NCI-H446 treated with DMSO at 0.1 percent for 48 hours (cell line): ENCODE results near the gene ENTREP1.
A peak's percentile ranks its signal among the peaks of the same experiment; 100 is the strongest.
"Not testable (repeated sequence)": the region's sequence is repeated elsewhere in the genome, so short reads cannot be mapped to it uniquely, and the experiment has no call there.

Experiments used
- DNase-seq: peaks from one replicate; lab custom pipeline; 2025; lab: John Stamatoyannopoulos, UW

The ENTREP1 gene

GRCh38 chr9:69364510-69365150 is 39.6 kb downstream of the ENTREP1 start:
- DNase-seq = no peak

DNA sequence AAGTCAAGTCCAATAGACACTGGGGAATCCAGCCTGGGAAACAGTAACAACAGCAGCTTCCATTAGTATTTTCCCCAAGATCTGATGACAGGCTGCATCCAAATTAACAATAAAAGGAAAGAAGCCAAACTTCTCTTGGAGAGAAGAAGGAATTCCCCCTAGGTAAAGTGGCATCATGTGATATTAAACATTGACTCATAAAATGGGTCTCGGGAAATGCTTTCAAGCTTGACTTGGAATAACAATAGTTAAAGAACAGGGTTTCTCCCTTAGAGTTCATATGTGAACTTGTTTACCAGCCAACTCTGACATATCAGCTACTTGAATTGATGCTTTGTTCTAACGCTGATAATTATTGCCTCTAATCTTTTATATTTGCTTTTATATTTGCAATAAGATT is 45.4 kb downstream of the ENTREP1 start:
- no peak for DNase-seq

DNA sequence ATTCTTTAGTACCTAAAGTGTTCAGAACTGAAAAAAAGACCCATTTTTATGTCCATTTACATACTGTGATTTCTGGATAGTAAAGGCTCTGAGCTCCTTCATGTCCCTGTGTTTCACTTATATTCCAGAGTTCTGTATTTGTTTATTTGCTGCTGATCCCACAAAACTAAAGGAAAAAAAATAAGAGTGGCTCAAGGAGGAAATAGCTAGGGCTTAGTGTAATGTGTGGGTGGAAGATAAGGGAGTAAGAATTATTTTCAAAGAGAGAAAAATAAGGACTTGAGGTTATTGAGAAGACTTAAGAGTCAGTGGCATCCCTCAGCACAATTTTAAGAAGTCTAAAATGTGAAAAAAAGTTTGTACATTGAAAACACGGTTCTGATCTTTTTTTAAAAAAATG is 46.0 kb downstream of the ENTREP1 start:
- DNase-seq = no peak

DNA sequence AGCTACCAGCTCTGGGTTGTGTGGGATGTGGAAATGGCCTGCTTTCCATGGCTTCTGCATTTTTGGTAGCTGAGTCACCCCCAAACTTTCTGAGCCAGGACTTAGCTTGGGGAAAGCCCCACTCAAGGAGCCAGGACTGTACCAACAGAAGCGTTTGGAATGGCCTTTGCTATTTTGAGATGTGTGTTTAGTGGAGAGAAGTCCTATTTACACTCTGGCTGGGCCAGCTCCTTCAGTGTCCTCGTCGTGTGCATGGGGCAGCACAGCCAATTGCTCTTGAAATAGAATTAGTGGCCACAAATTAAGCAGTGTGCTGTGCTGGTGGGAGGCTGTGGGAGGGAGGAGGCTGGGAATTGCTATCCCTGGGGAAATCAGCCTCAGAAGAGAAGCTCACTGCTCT is 51.6 kb downstream of the ENTREP1 start:
- no peak for DNase-seq

DNA sequence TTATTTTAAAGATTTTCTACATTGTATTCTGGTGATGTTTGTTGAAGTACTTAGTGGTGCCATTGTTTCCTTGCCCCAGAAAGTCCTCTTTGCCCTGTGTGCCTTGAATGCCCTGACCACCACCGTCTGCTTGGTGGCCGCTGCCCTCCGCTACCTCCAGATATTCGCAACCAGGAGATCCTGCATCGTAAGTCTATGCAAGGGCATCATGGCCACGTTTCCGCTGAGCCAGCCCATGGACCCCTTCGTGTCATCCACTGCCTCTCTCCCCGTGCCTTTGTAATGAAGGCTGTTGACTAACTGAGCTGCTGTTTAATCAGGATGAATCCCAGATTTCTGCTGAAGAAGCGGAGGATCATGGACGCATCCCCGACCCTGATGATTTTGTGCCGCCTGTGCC is 52.3 kb downstream of the ENTREP1 start:
- DNase-seq = no peak

GRCh38 chr9:69377981-69378380 is 53.0 kb downstream of the ENTREP1 start:
- no peak for DNase-seq

DNA sequence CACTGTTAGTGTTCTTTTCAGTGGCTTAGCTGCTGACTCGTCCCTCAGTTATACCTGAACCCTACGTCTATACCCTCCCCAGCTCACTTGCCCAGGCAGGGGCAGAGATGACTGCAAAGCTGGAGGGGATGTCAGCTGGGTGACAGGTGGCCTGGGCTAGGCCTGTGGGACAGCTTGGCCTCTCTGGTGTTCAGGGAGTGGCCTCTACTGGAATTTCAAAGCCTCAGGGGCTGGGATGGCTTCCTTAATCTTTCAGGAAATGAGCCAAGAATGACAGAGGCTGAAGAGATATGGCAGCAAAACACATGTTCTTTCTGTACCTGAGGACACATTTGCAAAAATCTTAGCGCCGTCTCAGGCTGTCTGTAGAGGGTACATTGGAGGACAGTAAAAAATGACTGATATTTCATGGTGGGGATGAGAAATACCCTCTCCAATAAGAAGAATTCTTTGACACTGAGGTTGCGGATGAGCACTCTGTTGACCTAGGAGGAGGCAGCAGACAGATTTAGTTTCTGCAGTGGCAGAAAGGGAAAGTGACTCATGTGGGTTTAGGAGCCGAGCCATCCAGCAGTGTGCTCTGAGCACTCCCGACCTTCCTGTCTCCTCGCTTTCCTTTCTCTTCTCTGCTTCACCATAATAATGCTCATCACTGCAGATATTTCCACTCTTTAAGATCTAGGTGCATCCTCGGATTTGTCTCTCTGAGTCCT is 54.4 kb downstream of the ENTREP1 start:
- no peak for DNase-seq

DNA sequence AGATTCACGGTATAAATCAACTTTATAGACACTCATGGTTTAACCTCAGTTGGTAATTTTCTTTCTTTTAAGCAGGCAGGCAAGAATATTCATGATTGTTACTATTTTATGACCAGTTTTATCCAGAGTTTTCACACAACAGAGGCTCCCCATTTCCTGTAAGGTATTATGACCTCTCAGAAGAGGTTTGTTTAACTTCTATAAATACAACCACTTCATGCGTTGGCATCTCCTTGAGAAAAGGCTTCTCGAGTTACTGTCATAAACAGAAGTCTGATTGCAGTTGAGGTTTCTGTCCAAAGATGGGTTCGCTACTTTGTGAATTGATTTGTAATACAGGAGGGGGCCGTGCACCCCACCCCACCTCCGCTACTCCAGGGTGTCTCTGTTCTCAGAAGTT is 55.3 kb downstream of the ENTREP1 start:
- no peak for DNase-seq

GRCh38 chr9:69380811-69381210 is 55.8 kb downstream of the ENTREP1 start:
- DNase-seq = no peak

- no peak for DNase-seq
Observed at GRCh38 chr9:69382135-69382534, 57.1 kb downstream of the ENTREP1 start.

DNA sequence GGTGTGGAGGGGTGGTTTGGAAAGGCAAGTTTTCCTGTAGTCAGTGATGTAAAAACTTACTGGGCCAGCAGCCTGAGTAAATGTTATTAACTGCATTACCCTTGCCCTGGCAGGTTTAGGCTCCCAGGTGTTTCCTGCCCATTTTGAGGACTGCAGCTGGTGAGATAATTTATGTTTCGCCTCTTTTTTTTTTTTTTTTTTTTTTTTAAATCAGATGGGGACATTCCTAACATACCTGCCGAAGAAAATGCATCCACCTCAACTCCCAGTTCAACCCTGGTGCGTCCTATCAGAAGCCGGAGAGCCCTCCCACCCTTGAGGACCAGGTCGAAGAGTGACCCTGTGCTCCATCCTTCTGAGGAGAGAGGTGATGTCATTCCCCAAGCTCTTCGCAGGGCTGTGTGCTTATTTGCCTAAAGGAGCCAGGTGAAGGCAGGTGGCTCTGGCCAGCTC is 60.6 kb downstream of the ENTREP1 start:
- DNase-seq = no peak

DNA sequence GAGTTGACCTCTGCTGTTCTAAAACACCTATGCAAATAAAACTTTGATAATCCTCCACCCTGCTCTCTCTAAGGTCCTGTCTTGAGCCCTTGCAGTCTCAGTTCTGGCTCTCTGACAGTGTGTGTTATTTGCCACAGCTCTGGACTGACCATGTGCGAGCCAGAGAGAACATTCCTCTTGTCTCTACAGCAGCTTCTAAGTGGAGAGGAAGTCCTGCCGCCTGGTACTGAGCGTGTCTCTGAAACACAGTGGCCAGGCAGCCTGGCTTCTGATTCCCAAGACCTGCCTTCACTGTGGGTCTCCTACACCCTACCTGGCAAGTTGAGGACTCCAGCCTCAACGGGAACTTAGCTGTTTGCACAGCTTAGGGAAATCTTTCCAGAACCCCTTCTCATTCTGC is 61.6 kb downstream of the ENTREP1 start:
- no peak for DNase-seq

- DNase-seq = no peak
Observed at GRCh38 chr9:69388596-69388995, 63.6 kb downstream of the ENTREP1 start.

- DNase-seq = no peak
Observed at GRCh38 chr9:69389437-69389995, 64.5 kb downstream of the ENTREP1 start.

GRCh38 chr9:69391487-69391886 is 66.5 kb downstream of the ENTREP1 start:
- no peak for DNase-seq

GRCh38 chr9:69391946-69392345 is 66.9 kb downstream of the ENTREP1 start:
- DNase-seq = no peak

DNA sequence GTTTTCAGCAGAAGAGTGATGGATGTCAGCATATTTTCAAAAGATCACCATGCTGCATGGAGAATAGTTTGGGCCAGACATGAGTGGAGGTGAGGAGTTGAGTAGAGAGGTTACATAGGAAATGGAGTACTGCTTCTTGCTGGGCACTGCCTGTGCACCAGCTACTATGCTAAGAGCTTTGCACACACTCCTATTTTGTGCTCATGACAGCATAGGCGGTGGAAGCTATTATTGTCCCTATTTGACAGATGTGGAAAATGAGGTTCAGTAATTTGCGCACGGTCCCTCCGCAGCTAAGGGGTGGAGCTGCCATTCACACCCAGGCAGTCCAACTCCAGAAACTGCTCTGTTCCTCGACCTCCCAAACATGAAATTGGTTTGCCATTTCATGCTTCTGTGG is 67.8 kb downstream of the ENTREP1 start:
- DNase-seq = no peak

- no peak for DNase-seq
Observed at GRCh38 chr9:69393425-69393824, 68.4 kb downstream of the ENTREP1 start.

DNA sequence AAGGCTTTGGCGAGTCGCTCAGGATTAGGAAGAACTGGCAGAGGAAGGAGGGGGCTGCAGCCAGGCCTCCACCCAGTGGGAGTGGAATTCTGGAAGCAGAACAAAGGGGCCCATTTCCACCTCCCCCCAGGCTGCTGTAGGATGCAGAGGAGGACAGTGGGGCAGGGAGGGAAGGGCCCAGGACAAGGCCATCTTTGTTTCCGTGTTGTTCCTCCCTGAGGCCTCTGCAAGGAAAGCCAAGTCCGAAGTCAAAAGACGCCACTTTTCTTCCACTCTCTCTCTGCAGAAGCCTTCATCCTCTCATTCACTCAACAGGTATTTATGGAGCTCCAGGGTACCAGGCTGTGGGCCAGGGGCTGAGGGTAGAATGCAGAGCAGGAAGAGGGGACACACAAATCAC is 70.7 kb downstream of the ENTREP1 start:
- no peak for DNase-seq

- no peak for DNase-seq
Observed at GRCh38 chr9:69396759-69397158, 71.7 kb downstream of the ENTREP1 start.

GRCh38 chr9:69397384-69398214 is 72.6 kb downstream of the ENTREP1 start:
- DNase-seq = peak; percentile 42

DNA sequence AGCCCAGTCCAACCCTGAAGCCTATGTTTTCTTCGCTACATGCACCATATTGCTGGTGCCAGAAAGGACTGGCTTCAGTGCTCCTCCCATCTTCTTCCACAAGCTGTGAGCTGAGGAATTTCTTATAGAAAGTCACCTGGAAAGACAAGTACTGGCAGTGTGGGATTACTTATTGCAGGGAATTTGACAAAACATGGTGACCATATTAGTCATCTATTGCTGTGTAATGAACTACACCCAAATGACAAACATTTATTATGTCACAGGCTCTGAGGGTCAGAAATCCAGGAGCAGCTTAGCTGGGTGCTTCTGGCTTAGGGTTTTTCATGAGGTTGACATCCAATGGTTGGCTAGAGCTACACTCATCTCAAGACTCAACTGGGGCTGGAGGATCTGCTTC is 75.5 kb downstream of the ENTREP1 start:
- DNase-seq = no peak

DNA sequence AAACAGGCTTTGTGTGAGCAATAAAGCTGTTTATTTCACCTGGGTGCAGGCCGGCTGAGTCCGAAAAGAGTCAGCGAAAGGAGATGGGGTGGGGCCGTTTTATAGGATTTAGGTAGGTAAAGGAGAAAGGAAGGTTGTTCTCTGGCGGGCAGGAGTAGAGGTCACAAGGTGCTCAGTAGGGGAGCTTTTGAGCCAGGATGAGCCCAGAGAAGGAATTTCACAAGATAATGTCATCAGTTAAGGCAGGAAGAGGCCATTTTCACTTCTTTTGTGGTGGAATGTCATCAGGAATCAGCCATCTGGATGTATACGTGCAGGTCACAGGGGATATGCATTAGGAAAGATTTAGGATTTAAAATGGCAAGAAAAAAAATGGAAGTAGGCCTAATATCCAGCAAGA is 84.9 kb downstream of the ENTREP1 start:
- DNase-seq = not testable (repeated sequence)
